Stimulated activated naive CD8-positive, alpha-beta T cell treated with anti-CD3 and anti-CD28 coated beads, Interleukin-15, Interleukin-2, amounts not matched to agents 100 U/mL and 50 U/mL, for 24 hours (primary cell): ENCODE results near the gene FAM76B.
"Not testable (repeated sequence)": the region's sequence is repeated elsewhere in the genome, so short reads cannot be mapped to it uniquely, and the experiment has no call there.

Source experiments
- ATAC-seq: fragments of 150-1000 bp; cut with Tn5 transposase; one replicate; pipeline ENCODE4 v1.10.0; 2021
- DNase-seq: peaks from one replicate; pipeline ENCODE4 v3.0.0; 2021

Gene FAM76B

GRCh38 chr11:95789506-95790122 lies at the start of gene FAM76B:
TSS of gene FAM76B (minus strand) at chr11:95789782. CDS start at chr11:95789478, 304 bp downstream.
- DNase-seq (peak; percentile 93), ATAC-seq (peak; percentile 79)

GRCh38 chr11:95835768-95836488 lies 46.3 kb upstream of the FAM76B start:
- DNase-seq = peak; percentile 51
- peak; percentile 63 for ATAC-seq

GRCh38 chr11:95835351-95835750 lies 45.8 kb upstream of the FAM76B start:
- DNase-seq = no peak

GRCh38 chr11:95833378-95833777 lies 43.8 kb upstream of the FAM76B start:
- DNase-seq (no peak), ATAC-seq (no peak)

More at GRCh38 chr11:95835351-95835750, 45.8 kb upstream of the FAM76B start:
- no peak for ATAC-seq

GRCh38 chr11:95832763-95833162 lies 43.2 kb upstream of the FAM76B start:
- DNase-seq = no peak
- no peak for ATAC-seq

GRCh38 chr11:95831198-95831883 lies 41.8 kb upstream of the FAM76B start:
- ATAC-seq = peak; percentile 33
- no peak for DNase-seq

GRCh38 chr11:95829580-95830259 lies 40.1 kb upstream of the FAM76B start:
- DNase-seq (no peak), ATAC-seq (peak; percentile 49)

- DNase-seq (no peak), ATAC-seq (no peak)
Measured at GRCh38 chr11:95827696-95828095, 38.1 kb upstream of the FAM76B start.

GRCh38 chr11:95821640-95822039 lies 32.1 kb upstream of the FAM76B start:
- ATAC-seq = no peak
- no peak for DNase-seq

GRCh38 chr11:95816037-95816436 lies 26.5 kb upstream of the FAM76B start:
- ATAC-seq (peak; percentile 73), DNase-seq (no peak)

- not testable (repeated sequence) for DNase-seq, ATAC-seq
Measured at GRCh38 chr11:95811052-95811451, 21.5 kb upstream of the FAM76B start.

- ATAC-seq, DNase-seq: not testable (repeated sequence)
Measured at GRCh38 chr11:95806464-95806863, 16.9 kb upstream of the FAM76B start.

- no peak for DNase-seq
- ATAC-seq = no peak
Measured at GRCh38 chr11:95805869-95806268, 16.3 kb upstream of the FAM76B start.

- ATAC-seq = no peak
Measured at GRCh38 chr11:95803973-95804372, 14.4 kb upstream of the FAM76B start.

GRCh38 chr11:95802806-95803205 lies 13.2 kb upstream of the FAM76B start:
- ATAC-seq (no peak), DNase-seq (no peak)

More at GRCh38 chr11:95803973-95804372, 14.4 kb upstream of the FAM76B start:
- DNase-seq = no peak

- DNase-seq (no peak), ATAC-seq (no peak)
Measured at GRCh38 chr11:95800438-95800837, 10.9 kb upstream of the FAM76B start.

- no peak for DNase-seq
- no peak for ATAC-seq
Measured at GRCh38 chr11:95799546-95799945, 10.0 kb upstream of the FAM76B start.

GRCh38 chr11:95796501-95796900 lies 6.9 kb upstream of the FAM76B start:
- DNase-seq (no peak), ATAC-seq (no peak)

- DNase-seq (no peak), ATAC-seq (no peak)
Measured at GRCh38 chr11:95795627-95796295, 6.2 kb upstream of the FAM76B start.

GRCh38 chr11:95794086-95794485 lies 4.5 kb upstream of the FAM76B start:
- DNase-seq = no peak
- no peak for ATAC-seq

- DNase-seq (no peak), ATAC-seq (no peak)
Measured at GRCh38 chr11:95793116-95793515, 3.5 kb upstream of the FAM76B start.

GRCh38 chr11:95792700-95793099 lies 3.1 kb upstream of the FAM76B start:
- ATAC-seq (no peak), DNase-seq (no peak)
